HG02970 (cell line): ENCODE measurements around the gene CTIF.
"Not testable (repeated sequence)": the region's sequence is repeated elsewhere in the genome, so short reads cannot be mapped to it uniquely, and the experiment has no call there.

Experiments used
- ATAC-seq: cut with Tn5 transposase; IDR thresholded peaks from one replicate; pipeline ENCODE4 v1.9.1; 2021; ENCODE audit warnings: mild to moderate bottlenecking, moderate library complexity, moderate number of reproducible peaks; ENCODE audit not compliant: unreplicated experiment, low FRiP score

The CTIF gene

DNA sequence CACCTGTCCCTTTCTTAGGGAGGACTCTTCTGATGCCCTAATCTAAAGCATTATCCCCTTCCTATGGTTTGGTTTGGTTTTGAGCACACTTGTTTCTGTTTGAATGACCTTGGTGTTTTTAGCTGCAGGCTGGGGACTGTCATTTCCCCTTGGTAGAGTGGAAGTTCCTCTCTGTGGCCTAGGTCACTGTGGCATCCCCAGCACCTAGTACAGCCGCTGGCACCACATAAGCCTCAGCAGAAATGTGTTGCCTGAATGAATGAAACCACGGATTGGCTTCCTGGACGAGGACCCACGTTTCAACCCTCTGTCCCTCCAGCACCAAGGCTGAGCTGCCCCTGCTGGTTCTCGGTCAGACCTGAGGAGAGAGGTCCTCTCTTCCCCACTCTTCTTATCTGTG lies 159.9 kb downstream of the CTIF start:
- no peak for ATAC-seq

DNA sequence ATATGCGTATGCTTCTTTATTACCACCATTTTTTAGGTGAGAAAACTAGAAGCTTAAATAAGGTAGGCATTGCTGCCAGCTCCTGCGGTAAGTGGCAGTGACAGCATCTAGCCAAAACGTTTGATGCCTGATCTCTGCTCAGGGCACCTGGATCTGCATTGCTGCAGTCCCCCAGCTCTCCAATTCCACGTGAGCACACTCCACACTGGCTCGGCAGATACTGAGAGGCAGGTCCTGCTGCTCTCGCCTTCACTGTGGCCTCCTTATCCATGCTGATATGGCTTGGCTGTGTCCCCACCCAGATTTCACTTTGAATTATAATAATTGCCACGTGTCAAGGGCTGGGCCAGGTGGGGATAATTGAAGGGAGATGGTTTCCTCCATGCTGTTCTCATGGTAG lies 160.9 kb downstream of the CTIF start:
- ATAC-seq: no peak

DNA sequence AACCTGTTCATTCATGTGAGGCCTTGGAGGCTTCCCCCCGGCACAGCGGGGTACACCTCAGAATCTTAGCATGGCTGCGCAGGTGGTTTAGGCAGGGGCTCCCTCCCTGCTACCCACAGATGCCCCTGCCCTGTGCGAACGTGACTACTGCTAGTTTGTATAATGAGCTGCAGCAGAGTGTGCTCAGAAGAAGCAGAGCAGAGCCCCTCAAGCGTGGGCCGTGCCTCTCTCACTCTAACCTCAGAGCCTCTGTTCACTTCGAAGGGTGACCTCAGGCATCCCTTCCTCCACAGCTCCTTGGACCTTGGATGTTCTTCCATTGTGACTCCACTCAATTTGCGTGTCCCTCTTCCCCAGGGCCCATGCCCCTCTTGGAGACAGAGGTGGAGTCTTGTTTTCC lies 161.6 kb downstream of the CTIF start:
- no peak for ATAC-seq

GRCh38 chr18:48702346-48703027 lies 163.7 kb downstream of the CTIF start:
- ATAC-seq: no peak

- ATAC-seq: no peak
Observed at GRCh38 chr18:48703028-48703386, 164.2 kb downstream of the CTIF start.

GRCh38 chr18:48703418-48703817 lies 164.6 kb downstream of the CTIF start:
- no peak for ATAC-seq

GRCh38 chr18:48705043-48705442 lies 166.2 kb downstream of the CTIF start:
- ATAC-seq: no peak

- ATAC-seq: no peak
Observed at GRCh38 chr18:48705531-48705930, 166.7 kb downstream of the CTIF start.

DNA sequence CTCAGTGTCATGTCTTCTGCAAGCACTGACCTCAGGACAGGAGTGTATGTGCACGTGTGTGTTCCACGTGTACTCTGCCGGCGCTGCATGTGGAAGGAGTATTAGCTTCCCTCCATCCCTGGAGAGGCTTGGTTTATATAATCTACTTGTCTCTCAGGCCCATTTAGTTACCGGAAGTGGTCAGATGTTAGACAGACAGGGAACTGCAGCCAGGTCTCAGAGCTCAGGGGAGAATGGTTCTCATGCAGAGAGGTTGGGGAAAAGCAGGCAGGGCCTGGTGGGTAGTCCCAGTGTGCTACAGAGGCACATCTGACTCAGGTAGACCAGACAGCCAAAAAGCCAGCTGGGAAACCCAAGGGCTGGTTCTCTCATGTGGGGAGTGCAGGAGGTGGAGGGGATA lies 167.9 kb downstream of the CTIF start:
- no peak for ATAC-seq

DNA sequence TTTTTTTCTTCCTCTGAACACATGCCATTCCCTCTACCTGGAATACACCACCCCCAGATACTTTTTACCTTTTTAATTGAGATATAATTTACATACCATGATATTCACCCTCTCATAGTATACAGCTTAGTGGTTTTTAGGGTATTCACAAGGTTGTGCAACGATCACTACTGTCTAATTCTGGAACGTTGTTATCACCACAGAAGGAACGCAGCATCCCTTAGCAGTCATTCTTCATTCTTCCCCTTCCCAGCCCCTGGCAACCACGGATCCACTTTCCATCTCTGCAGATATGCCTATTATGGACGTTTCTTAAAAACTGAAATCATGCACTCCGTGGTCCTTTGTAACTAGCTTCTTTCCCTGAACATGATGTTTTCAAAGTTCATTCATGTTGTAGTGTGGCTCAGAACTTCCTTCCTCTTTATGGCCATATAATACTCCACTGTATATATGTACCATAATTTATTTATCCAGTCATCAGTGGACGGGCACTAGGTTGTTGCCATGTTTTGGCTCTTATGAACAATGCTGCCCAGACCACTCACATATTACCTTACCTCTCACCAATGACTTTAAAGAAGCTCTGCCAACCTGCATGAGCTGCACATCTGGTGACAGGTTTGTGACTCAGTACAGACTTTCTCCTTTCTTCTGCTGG lies 168.9 kb downstream of the CTIF start:
- no peak for ATAC-seq

- no peak for ATAC-seq
Observed at GRCh38 chr18:48708807-48709206, 170.0 kb downstream of the CTIF start.

GRCh38 chr18:48709371-48710062 lies 170.7 kb downstream of the CTIF start:
- no peak for ATAC-seq

DNA sequence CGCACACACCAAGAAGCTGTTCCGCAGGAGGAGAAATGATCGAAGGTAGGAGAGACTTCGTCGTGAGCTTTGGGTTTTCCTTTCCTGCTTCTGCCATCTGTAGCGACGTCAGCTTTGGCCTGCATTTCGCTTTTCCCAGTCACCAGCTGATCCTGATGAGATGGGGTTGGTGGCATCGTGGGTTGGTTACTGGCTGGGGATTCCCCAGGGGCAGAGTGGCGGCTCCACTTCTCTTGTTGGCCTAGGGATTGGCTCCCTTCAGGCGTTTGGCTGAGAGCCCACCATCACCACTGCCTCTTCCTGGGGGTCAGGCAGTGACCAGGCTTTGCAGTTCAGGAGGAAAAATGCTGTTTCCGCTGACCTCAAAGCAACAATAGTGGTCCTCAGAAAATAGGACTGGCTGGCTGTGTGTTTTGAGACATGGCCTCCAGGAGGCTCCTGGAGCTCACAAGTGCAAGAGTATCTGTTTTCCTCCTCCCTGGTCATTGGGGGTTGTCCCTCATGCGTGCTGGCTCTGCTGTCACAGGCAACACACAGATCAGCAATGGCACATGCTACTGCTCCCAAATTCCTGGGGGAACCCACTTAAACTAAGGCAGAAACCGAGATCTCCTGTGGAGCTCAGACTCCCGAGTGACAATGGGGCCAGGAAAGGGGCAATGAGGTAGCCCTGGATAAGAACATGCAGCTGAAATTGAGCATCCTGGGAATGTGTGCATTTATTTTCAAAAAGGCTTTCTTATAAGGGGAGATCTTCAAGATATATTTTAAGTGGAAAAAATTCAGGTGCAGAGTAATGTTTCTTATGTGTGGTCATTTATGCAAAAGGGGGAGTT lies 173.0 kb downstream of the CTIF start:
- no peak for ATAC-seq

GRCh38 chr18:48713309-48713708 lies 174.5 kb downstream of the CTIF start:
- ATAC-seq: no peak

DNA sequence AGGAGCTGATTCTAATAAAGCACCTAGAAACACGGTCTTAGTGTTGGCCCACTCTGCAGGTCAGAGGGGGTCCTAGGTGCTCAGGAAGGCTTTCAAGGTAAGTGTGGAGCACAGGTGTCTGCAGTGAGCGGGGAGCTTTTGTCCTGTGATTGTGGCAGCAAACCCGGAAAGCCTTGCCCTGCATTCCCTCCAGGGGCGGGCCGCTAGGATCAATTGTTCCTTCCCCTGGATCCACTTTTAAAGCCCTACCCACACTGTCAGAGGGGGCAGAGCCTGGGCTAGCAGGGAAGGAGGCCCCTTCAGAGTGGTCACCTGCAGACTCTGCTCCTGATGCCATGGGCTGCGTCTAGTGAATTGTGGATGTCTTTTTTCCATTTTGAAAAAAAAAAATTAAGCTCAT lies 176.0 kb downstream of the CTIF start:
- no peak for ATAC-seq

GRCh38 chr18:48715711-48716361 lies 177.0 kb downstream of the CTIF start:
- ATAC-seq: no peak

DNA sequence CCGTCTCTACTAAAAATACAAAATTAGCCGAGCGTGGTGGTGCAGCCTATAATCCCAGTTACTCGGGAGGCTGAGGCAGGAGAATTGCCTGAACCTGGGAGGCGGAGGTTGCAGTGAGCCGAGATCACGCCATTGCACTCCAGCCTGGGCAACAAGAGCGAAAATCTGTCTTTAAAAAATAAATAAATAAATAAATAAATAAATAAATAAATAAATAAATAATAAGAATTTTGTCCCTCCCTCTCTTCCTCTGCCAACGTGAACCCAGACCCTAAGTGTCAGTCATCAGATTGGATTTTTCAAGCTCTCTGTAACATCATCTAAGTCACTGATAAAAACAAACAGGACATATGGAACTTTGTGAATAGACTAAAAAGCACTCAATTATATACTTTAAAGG lies 178.4 kb downstream of the CTIF start:
- ATAC-seq: not testable (repeated sequence)

DNA sequence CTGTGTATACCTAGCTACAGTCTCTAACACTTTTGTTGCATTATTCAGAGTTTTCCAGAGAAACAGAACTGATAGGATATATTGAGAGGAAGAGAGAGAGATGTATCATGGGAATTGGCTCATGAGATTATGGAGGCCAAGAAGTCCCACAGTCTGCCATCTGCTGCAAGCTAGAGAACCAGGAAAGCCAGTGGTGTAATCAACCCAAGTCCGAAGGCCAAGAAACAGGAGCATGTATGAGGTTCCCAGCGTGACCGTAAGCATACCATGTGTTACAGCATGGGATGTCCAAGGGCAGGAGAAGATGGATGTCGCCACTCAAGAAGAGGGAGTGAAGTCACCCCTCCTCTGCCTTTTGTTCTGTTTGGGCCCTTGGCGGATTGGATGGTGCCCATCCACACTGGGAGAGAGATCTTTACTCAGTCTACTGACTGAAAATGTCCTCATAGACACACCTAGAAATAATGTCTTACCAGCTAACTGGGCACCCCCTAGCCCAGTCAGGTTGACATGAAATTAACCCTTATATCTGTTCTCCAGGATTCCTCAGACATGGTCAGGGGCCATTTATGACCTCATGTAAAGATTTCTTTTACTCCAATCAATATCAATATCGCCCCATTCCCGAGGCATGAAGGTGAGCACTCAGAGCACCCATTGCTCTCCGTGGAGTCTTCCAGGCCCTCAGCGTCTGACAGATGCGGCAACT lies 179.6 kb downstream of the CTIF start:
- ATAC-seq: no peak

GRCh38 chr18:48719388-48719787 lies 180.6 kb downstream of the CTIF start:
- no peak for ATAC-seq
